Measurements from ENCODE around the gene C6orf132.
"Not testable (repeated sequence)": the region's sequence is repeated elsewhere in the genome, so short reads cannot be mapped to it uniquely, and the experiment has no call there.

C6orf132 gene, protein sequence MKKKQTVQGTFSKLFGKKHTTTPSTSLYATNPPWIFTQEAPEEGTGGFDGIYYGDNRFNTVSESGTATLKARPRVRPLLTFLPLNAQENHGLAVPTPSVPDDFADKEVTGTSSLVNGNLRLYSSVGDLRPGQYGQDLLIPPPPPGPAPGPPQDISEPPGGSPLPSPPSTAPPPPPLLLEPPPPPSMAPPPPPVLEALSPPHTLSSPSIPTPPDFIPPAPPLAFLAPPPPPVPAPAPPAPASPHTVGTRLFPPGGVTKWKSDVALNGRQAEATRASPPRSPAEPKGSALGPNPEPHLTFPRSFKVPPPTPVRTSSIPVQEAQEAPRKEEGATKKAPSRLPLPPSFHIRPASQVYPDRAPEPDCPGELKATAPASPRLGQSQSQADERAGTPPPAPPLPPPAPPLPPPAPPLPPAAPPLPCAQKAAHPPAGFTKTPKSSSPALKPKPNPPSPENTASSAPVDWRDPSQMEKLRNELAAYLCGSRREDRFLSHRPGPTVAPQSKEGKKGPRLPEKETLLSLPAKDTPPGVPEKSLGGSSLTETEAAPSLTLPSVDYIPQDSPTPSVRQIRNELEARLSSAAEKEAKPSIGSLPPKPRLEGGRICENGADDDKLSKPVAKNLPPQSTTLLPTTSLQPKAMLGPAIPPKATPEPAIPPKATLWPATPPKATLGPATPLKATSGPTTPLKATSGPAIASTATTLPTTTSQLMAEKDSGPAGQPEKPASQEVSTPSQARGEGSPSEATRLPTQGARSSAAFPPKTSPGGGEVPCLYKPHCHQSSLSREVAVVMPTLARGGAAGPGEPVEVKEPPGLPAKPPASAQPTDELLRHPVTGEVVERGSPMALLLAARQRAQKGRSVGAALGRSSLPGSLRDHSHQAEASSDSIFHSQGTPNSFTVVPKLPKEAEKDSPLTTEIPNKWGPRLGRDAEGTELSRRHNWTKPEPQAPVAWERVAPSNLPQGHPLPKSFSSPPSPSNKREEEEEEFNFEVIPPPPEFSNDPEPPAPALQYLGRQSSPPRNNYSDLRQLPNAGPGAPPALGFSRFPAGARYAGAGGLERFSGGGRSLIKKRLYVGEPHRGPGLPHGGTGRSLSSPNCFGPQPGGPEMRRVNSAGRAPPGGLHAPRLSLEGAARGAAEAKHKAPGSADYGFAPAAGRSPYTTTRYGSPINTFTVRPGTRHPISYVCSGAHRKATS

GRCh38 chr6:42142118-42142835 is at the start of gene C6orf132:
TSS of gene C6orf132 (minus strand) at chr6:42142620. CDS start at chr6:42142444, 176 bp downstream.
- DNase-seq (ENCODE audit: low read depth, low spot score) = no peak

- no peak for DNase-seq (ENCODE audit: low read depth, low spot score)
Observed at GRCh38 chr6:42190554-42191183, 48.2 kb upstream of the C6orf132 start.

- DNase-seq (ENCODE audit: low read depth, low spot score) = no peak
Observed at GRCh38 chr6:42188406-42188805, 46.0 kb upstream of the C6orf132 start.

DNA sequence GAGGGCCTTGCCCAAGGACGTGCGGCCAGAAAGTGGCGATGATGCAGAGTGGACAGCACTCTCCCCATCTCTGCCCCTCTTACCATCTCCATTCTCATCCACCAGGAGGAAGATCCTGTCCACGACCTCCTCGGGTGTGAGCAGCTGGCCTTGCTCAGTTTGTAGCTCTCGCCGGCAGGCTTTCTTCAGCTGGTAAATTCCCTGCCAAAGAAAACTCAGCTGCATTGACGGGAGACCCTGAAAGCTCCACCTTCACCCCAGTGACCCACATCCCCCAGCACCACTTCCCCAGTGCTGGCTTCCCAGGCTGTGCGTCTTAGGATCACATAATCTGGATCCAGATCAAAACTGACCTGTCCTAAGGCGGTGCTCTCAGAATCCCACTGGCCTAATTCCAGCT is 43.2 kb upstream of the C6orf132 start:
- no peak for DNase-seq (ENCODE audit: low read depth, low spot score)

DNA sequence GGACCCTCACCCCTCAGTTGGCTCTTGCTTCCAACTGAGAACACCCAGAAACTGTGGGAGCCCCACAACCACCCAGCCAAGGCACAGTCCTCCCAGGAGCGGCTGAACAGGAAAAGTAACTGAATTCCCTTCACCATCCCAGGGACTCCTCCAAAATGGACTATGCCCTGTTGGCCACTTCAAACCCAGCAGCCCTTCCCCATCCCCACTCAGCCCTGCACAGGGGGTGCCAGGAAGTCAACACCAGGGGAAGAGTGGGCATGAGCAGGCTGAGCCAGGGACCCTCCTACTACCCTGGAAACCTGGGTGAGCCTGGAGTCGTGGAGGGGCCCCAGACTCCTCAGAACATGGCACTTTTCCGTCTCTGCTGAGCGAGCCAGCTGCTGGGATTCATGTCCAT is 42.1 kb upstream of the C6orf132 start:
- no peak for DNase-seq (ENCODE audit: low read depth, low spot score)

GRCh38 chr6:42182101-42182500 is 39.7 kb upstream of the C6orf132 start:
- no peak for DNase-seq (ENCODE audit: low read depth, low spot score)

DNA sequence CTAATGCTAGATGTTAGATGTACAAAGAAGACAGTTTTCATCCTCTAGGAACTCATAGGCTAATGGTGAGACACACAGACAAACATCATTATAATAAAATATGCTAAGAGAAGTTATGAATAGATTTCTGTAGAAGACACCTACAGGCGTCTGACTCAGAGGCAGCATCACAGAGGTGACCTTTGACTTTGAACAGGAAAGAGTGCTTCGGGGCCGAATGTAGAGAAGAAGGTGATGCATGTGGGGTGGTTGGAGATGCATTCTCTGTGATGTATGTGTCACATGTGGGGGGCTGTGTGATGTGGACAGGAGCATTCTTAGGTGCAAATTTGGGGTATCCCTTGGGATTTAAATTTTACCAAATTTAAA is 37.5 kb upstream of the C6orf132 start:
- no peak for DNase-seq (ENCODE audit: low read depth, low spot score)

- DNase-seq (ENCODE audit: low read depth, low spot score) = no peak
Observed at GRCh38 chr6:42179261-42179944, 37.0 kb upstream of the C6orf132 start.

GRCh38 chr6:42177514-42178364 is 35.3 kb upstream of the C6orf132 start:
- no peak for DNase-seq (ENCODE audit: low read depth, low spot score)

DNA sequence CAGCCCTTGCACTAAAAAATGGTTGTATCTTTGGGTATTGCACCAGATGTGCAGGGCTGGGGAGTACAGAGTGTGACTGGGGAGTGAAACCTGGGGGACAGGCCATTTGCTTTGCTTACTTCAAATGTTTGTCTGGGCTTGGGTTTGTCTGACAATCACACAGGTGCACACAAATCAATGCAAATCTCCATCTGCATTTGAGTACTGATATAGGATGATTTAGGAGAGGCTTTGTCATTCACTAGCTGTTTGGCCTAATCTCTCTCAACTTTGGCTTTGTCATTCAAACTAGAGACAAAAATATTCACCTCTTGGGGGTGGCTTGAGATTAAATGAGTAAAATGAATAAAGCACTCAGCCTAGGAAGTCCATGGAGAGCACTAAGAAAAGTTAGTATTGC is 34.6 kb upstream of the C6orf132 start:
- DNase-seq (ENCODE audit: low read depth, low spot score) = no peak

DNA sequence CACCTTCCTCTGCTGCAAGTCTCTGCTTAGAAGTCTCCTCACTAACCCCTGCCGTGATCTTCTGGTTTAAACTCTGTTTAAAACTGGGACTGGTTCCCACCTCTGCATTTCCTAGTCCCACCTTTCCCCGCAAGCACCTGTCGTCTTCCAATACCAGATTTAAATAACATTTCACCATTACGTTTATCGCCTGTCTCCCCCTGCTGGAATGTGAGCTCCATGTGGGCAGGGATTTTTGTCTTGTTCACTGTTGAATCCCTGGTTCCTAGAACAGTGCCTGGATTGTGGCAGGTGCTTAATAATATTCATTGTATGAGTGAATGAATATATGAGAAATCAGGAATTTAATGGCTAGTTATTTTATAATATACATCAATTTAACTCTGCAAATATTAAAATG is 33.4 kb upstream of the C6orf132 start:
- DNase-seq (ENCODE audit: low read depth, low spot score) = no peak

DNA sequence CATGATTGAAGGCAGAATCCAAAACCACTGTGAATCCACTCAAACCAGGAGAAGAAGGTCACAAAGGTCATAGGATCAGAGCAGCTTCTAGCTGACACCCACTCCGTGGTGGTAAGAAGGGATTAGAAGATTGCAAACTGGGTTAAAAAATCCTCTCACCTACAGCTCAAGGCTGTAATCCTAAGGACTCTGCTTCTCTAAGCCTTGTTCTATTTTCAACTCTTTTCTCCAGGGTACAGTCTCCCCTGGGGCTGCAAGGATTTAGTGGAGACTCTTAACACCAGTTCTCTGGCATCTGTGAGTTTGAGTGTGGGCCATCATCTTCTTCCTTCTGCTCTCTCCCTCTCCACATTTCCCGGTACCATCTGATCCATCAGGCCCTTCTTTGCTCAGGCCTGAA is 30.7 kb upstream of the C6orf132 start, which contains the start of gene GUCA1A:
TSS of gene GUCA1A (plus strand) at position 264 of the 400 bp plus-strand sequence. CDS start 250 bp downstream, outside the sequence.
- DNase-seq (ENCODE audit: low read depth, low spot score) = no peak

- DNase-seq (ENCODE audit: low read depth, low spot score) = no peak
Observed at GRCh38 chr6:42171813-42172581, 29.6 kb upstream of the C6orf132 start.

DNA sequence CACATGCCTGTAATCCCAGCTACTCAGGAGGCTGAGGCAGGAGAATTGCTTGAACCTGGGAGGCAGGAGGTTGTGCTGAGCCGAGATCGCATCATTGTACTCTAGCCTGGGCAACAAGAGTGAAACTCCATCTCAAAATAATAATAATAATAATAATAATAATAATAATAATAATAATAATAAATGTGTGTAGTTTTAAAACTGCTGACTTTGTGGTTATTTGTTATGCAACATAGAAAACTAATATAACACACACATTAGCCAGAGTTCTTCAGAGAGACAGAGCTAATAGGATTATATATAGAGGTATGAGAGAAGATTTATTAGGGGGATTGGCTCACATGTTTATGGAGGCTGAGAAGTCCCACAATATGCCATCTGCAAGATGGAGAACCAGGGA is 27.4 kb upstream of the C6orf132 start:
- DNase-seq (ENCODE audit: low read depth, low spot score) = not testable (repeated sequence)

DNA sequence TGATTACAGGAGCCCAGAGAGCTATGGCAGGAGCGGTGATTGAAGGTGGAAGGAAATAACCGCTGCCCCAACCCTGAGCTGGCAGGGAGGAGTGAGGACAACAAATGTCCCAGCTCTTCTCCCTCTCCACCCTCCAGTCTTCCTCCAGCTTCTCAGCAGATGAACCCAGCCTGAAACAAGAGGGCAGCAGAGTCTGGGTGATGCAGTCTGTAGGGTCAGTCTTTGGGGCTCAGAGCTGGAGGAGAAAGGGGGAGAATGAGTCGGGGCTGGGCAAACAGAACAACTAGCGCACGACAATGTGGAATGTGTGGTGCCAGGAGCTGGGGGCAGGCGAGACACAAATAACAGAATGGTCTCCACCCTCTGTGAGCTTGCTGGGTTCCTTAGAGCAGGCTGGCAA is 26.2 kb upstream of the C6orf132 start:
- DNase-seq (ENCODE audit: low read depth, low spot score) = no peak

- no peak for DNase-seq (ENCODE audit: low read depth, low spot score)
Observed at GRCh38 chr6:42166444-42167141, 24.2 kb upstream of the C6orf132 start.

DNA sequence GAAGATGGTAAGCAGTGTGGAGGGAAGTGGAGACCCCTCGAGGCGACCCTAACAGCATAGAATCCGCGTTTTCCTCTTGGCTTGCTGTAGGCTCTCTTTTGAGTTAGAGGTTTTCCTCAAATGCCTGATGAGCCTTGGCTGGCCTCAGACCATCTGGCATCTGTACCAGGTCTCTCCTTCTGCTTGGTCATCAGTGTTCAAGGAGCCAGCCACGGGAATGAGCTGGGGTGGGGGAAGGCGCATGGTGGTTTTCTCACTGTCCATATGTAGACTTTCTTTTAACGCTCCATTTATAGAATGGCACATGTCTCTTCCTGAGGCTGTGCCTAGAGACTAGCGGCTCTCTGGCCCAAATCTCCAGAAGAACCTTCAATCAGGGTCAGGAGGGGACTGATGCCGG is 22.6 kb upstream of the C6orf132 start:
- DNase-seq (ENCODE audit: low read depth, low spot score) = no peak

GRCh38 chr6:42163981-42164380 is 21.6 kb upstream of the C6orf132 start:
- no peak for DNase-seq (ENCODE audit: low read depth, low spot score)

Data from brain pericyte (primary cell).